NCI-H1092 treated with DMSO at 0.1 percent for 48 hours (cell line): Measurements from ENCODE around the gene H1-8.

Experiments used
- DNase-seq: peaks from one replicate; lab custom pipeline; 2025; lab: John Stamatoyannopoulos, UW

H1-8 gene

DNA sequence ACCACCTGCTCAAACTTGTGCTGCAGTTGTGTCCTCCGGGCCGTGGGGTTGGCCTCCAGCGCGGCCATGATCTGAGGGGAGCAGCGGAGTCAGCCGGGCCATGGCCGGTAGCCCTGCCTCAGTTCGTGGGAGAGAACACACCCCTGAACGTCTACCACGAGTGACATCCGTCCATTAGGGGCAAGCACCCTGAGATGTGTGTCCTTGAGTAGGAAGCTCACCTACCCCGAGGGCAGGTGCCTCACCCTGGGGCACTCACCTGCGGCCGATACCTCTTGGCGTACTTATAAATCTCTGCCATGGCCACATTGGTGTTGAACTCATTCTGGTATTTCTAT lies 13.4 kb downstream of the H1-8 start:
- no peak for DNase-seq

DNA sequence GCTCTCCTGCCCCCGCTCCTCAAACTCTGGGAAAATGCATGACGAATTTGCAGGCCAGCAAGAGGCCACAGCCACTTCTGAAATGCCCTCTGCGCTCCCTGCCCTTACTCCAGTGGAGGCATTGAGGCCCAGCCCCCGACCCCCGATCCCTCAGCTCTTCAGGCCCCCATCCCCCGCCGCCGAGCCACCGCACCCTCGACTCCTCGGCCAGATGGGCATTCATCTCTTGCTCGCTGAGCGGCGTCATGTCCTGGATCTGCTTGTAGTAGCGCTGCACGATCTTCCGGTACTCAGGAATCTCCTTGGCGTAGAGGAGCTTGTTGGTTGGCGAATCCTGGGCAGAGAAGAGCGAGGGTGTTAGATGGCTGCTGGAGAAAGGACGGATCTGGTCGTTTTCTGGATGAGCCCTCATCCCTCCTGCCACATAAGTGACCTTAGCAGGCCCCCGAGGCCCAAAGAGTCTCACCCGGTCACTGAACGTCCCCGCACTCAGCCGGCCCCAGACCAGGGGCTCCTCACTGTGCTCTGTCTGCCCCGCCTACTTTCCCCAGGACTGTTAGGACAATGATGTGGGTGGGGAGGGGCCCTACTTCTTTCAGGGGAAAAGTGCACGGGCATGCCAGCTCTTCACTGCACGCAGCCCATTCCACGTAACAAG lies 14.0 kb downstream of the H1-8 start:
- no peak for DNase-seq

DNA sequence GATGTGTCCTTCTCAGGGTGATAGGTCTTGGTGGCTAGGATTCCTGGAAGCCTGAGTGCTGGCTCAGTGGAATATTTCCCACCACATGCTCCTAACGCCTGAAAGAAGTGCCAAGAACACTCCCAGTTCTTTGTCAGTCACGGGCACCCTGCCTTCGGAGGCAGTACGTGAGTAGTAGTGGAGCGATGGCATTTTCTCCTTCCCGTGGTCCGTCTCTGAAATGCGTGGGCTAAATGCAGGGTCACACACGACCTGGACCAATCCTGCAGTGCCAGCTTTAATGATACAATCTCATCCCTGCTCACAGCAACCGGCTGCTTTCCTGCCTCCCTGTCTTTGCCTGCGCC lies 14.5 kb downstream of the H1-8 start:
- DNase-seq = no peak

DNA sequence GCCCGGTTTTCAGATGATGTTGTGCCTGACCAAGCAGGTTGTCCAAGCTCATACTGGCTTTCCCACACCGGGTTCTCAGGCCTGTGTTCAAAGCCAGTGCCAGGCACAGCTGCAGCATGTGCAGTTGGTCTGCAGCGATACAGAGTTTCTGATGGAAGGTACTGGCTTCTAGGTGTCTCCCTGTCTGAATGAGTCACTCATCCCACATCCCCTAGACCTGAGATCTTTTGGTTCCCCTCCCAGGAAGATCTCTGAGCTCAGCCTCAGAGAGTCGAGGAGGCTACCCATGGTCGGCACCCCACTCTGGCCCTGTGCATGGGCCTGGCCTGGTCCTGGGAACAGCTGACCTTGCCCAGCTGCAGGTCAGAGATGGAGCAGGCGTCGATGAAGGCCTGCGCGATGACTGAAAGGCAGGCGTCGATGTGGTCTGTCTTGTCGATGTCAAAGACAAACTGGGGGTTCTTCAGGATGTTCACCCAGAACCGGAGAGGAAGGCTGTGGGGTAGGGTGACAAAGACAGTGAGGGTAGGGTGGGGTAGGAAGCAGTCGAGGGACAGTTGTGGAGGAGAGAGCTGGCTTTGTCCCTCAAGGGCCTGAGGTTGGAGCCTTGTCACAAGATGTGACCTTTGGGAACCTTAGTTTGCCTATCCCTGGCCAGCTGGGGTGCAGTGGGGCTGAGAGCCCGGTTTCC lies 15.3 kb downstream of the H1-8 start:
- no peak for DNase-seq

DNA sequence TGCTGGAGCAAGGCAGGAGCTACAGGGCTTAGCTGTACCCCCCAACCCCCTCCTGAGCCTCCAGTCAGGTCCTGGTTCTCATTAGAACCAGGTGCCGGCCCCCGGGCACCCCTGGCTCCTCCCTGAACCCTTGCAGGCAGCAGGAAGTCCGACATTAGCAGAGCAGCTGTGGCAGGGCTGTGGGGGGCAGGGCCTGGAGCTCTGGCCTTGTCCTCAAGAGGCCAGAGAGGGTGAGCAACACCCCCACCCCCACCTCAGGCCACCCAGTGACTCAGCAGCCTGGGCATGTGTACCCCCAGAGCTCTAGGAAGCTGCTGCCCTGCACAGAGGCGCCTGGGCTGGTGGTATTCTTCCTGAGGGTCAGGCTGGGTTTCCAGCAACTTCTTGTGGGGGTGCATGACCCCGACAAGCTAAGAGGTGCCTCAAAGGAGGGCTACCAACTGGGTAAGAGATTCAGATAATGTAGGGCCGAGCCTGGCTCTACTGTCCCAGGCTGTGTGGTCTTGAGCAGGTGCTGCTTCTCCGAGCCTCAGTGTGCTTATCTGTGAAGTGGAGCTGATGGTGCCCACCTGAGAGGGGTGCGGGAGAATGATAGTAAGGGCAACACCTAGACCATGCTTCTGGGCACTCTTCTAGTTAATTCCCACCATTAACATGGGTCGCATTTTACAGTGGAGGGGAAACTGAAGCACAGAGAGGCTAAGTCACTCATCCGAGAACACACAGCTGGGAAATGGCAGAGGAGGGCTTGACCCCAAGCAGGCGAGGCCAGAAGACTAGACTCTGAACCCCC lies 16.0 kb downstream of the H1-8 start:
- no peak for DNase-seq

DNA sequence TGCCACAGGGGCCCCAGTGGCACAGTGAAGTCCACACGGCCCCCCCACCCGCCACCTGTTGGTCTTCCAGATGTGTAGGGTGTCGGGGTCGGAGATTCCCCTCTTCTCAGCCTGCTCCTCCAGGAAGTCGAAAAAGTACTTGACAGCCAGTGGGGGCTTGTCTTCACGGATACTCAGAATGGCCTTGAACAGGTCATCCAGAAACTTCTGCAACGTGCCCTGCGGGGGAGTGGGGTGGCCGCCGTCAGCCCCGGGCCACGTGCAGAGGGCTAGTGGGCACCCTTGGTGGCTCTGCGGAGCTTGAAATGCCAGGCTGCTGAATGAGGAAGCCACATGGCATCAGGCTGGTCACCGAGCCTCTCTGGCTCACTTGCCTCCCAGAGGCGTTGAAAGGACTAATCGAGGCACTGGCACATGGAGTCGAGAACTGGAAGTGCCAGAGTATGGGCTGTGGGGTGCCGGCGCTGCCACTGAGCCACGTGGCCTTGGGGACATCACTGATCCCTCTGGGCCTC lies 16.6 kb downstream of the H1-8 start:
- DNase-seq = no peak

DNA sequence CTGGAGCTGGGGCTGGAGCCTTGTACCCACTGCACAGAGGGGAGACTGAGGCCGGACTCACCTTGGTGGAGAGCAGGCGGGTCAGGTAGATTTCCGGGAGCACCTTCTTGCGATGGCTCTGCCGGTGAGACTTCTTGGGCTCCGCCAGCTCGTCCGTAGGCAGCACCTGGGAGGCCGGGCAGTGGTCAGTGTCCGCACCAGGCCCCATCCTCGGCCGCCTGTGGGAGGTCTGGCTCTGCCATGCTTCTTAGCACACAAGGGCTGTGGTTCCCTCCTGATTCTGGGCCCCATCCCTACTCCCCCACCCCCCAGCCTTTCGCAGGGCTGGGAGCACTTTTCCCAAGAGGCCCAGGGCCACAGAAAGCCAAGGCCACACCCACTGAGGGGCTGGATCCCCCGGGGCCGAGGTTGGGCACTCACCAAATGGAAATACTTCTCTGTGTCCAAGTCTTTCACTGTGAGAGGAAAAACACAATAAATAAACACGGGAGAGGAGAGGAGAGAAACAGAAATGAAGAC lies 17.4 kb downstream of the H1-8 start:
- no peak for DNase-seq

DNA sequence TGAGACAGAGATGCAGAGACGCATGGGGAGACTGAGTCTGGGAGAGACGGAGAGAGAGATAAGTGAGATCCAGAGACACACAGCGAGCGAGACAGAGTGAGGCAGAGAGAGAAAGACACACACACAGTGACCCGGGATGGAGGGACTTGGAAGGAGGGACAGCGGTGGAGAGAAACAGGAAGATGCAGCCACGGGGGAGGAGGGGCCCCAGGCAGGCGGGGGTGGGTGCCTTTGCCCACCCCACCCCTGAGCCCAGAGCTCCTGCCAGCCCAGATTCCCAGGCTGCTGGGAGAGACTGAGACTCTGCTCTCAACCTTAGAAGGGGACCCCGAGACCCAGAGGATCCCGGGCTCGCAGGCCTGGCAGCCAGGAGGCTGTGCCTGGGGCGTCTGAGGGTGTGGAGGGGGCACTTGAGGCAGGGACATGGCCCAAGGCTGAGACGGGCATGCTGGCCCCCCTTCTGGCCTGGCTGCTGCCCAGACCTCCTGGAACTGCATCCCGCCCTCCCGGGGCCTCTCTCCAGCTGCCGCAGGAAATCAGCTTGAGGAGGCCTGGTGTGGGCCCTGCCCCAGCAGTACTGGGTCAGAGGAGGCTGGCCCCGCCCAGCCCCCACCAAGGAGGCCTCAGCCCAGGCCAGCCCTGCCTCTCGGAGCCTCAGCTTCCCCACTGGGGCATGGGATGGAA lies 18.1 kb downstream of the H1-8 start:
- peak; percentile 49 for DNase-seq

DNA sequence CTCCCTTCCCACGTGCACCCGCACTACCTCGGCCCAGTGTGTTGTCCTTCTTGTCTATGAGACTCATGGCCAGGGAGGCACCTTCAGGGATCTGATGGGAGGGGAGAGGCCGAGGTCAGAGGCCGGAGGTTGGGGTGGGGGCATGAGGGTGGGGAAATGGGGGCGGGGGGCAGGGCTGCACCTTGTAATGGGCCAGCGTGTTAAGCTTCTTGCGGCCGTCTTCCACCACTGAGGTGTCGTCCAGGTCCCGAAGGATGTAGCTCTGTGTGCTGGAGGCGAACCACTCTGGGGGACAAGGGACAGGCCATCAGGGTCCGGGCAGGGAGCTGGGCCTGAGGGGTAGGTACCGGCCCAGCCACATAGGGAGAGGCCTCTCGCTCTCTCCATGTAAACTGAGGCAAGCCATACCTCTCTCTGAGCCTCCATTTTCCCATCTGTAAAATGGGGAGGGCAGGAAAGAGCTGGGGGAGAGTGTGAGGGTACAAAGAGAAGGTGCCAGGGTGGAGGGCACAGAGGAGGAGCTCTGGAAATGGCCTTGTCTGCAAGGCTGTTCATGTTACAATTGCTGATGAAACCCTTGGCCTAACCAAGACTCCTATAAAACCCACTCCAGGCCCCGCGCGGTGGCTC lies 18.8 kb downstream of the H1-8 start:
- no peak for DNase-seq

DNA sequence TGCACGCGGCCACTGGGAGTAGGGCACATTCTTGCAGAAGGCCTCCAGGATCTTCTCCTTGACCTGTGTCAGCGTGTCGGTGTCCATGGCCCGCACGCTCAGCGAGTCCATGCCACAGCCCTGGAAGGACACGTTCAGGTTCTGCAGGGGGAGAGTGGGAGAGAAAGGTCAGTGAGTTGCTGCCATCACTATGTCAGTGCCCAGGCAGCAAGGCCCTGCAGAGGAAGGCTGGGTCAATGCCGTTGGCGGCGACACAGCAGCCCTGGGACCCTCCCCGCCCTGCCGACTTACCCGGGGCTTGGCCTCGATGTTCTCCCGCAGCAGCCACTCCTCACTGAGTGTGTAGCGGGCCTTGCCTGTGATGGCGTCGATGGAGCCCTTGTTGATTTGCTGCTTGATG lies 19.8 kb downstream of the H1-8 start:
- DNase-seq = no peak

DNA sequence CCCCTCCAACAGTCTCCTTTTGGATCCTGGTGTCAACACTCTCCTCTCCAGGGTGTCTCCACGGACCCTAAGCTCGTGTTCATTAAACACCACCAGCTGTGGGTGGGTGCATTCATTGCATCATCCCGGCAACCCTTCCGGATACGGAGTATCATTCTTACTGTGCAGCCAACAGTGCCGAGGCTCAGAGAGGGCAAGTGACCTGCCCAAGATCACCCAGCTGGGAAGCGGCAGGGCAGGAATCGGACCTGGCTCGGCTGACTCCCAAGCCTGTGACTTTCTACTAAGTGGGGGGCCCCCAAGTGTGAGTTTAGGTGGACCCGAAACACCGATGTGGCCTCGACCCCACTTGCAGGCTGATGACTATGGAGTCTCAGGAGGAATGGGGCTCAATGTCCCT lies 20.4 kb downstream of the H1-8 start:
- DNase-seq = no peak

DNA sequence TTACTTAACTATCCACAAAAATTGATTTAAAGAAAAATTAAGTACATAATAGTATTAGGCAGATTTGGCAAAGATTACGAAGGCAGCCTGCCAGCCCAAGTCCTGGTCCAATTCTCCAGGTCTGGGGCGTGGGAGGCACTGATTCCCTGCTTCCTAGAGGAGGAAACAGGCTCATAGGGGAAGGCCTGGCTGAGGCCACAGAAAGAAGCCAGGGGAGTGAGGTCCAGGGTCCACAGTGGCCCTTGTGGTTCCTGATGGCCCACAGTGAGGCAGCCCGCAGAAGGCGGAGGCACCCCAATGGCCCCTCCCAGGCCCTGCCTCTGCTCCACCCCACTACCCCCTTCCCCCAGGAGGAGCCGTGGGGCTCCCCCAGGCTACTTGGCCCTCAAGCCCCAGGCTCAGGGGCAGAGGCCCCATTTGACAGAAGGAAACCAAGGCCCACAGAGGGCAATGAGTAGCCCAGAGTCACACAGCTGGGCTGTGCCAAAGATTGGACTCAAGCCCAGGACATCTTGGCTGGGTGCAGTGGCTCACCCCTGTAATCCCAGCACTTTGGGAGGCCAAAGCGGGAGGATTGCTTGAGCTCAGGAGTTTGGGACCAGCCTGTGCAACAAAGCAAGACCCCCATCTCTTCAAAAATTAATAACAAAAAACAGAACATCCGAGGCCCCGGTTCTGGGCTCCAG lies 21.0 kb downstream of the H1-8 start:
- no peak for DNase-seq

DNA sequence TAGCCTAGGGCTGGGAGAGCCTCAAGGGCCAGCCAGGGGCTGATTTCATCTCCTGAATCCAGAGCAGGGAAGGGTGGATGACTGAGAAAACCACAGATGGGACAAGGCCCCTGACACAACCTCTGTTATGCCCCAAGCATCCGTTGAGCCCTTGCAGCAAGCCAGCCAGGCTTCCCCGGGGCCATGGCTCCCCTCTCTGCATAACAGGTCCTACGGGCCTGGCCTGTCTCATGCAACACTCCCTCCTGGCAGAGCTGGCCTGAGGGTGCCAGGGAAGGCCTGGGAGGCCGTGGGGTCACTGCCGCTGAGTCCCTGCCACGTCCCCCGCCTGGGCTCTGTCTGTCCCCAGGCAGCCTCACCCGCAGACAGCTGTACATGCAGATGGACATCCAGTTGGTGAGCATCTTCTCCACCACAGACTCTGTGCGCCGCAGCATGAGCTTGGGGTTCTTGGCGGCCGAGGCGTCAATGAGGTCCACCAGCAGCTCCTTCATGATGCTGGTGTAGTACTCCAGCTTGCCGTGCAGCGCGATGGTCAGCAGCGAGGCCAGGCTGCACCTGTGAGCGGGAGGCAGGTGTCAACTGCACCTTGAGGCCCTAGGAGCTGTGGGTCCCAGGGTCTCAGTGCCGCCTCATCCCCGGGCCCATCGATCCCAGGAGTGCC lies 22.1 kb downstream of the H1-8 start:
- DNase-seq = no peak

DNA sequence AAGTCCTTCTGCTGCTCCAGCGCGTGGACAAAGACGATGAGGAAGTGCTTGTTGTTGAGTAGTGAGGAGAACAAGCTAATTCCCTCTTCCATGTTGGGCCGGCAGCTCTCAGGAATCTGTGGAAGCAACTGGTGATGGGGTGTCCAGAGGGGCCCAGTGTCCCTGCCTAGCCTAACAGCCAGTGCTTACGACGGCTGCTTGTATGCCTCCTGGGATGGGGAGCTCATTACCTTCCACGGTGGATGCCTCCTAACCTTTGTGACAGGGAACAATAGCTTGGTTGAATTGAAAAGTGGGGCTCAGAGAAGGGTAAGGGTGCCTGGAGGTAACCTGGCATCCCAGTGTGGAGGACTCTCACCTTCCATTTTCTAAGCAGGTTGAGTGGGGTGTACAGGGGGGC lies 22.9 kb downstream of the H1-8 start:
- DNase-seq = no peak

DNA sequence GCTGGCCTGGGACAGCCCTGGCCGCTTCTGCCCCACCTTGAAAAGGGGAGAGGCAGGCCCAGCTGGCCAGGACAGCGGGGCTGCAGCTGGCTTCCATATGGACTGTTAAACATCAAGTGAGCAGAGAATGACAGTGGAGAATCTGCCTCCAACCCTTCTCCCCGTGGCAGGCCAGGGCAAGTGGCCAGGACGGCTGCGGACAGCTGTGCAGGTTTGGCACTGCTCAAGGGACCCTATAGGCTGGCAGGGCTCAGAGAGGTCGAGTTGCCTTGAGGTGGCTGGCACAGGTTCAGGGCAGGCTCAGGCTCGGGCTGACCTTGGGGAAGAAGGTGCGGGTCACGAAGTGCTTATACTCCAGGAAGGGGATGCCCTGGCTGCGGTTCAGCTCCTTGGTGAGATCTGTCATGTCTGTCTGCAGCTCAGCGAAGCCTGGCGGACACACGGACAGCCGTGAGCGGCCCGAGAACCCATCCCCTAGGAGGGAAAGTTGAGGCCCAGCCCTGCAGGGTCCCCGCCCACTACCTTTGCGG lies 24.3 kb downstream of the H1-8 start:
- DNase-seq = no peak

DNA sequence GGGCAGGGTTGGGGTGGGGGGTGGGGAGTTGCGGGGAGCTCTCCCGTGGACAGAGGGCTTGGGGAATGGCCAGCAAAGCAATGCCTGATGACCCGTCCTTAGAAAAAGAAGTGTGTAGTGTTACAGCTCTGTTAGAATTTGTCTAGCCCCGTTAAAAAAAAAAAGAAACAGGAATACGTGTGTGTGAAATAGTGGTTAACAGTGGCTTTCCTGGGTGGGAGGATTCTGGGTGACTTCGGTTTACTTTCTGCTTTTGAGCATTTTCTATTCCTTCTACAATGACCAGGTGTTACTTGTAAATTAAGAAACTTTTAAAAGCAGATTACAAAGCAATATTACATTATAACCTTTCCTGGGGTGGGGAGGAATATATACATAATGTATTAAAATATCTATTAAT lies 25.0 kb downstream of the H1-8 start:
- DNase-seq = no peak

DNA sequence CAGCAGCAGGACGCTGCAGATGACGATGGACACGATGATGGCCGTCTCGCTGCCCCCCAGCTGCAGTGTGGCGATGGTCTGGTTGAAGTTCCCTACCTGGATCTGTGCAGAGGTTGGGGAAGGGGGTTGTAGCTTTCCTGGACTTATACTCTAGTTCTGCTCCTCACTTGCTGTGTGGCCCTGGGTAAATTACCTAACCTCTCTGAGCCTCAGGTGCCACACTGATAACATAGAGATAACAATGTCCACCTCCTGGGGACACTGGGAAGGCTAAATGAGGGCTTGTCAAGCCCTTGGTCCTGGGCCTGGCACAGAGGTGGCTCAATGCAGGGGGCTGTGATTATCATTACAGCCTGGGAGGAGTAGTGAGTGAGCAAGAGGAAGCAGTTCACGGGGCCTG lies 26.9 kb downstream of the H1-8 start:
- no peak for DNase-seq

DNA sequence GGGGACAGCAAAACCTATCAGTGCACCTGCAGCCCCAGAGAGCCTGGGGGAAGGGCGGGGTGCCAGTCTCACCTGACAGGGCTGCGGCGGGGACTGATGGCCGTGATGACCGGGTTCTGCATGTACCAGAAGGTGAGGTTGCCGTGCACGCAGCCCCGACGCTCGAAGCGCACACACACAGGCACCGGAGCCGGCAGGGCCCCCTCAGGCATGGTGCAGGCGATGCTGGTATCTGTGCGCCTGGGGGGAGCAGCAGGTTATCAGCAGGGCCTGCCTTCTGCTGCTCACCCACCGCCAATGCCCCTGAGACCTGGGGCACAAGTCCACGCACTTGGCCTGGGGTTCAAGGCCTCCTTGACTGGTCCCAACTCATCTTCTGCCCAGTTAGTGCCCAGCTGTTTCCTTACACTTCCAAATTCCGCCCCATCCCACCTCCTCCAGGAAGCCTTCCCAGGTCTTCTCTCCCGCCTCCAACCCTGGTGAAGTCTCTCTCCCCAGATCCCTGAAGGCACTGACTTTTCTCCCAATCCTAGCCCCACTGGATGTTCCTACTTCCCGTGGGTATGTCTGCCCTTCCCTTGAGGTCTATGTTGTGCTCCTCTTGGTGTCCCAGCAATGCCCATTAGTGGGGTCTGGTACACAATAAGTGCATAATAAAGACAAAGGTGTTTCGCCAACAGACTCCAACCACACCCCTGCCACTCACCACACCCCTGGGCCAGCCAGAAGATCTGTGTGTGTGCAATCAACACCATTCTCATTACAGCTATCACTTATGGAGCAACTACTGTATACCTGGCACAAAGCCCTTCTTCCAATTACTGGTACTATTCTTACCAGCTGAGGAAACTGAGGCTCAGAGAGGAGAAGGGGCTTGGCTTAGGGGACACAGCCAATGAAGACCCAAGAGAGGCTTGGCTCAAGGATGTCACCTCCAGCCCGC lies 28.9 kb downstream of the H1-8 start:
- DNase-seq = no peak

DNA sequence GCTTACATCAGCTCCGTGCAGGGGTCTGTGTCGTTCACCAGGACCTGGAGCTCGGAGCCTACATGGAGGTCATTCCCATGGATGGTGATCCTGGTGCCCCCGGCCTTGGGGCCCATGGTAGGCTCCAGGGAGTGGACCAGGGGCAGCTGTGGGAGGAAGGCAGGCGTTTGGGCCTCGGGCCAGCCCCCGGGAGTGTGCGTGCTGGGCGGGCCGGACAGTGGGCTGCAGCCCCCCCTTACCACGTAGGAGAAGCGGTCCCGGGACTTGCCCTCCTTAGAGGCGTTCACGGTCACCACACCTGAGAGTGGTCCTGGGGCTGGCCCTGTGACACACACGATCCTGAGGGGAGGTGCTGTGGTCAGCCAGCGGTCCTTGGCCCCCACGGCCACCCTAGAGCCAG lies 29.6 kb downstream of the H1-8 start:
- DNase-seq = no peak
